ENCODE data around the gene CDON. TPM values are rescaled to one million over a fixed set of nuclear protein-coding genes. Genes with fewer than 3 reads are reported as not detected.
"Not testable (repeated sequence)": the region's sequence is repeated elsewhere in the genome, so short reads cannot be mapped to it uniquely, and the experiment has no call there.

The CDON gene
- total and polyA plus RNA-seq, 4 experiments from 2014 or later, result 0.03 to 3.1 (median 1.6) TPM

GRCh38 chr11:125992893-125993292 lies 69.8 kb downstream of the CDON start:
- no peaks in the 10 kb centered on the region for H3K36me3 ChIP-seq (ENCODE audit: insufficient read depth, low read length)
- ChIA-PET CTCF (ENCODE audit: partially characterized antibody) (no interaction called here), POLR2A (ENCODE audit: partially characterized antibody) (no interaction called here)
- H3K4me1 ChIP-seq (ENCODE audit: insufficient read depth, low read length), result no peaks in the 10 kb centered on the region
- H3K27me3 ChIP-seq (ENCODE audit: insufficient read depth, low read length), result no peaks in the 10 kb centered on the region
- Mint-ChIP-seq H3K4me3 (no peak overlapping the region), H3K4me1 (peaks cover 0 to 1% (median 0%) of the 10 kb centered on the region in 4 donors), H3K9me3 (no peaks in the 10 kb centered on the region), H3K36me3 (peaks cover 0 to 13% of the 10 kb centered on the region in 2 donors), H3K27ac (no peak overlapping the region), H3K27me3 (no peaks in the 10 kb centered on the region)
- no peaks in the 10 kb centered on the region for H3K9me3 ChIP-seq (ENCODE audit: control insufficient read depth in 1 of 2, low read length in 2 of 2)
- intact Hi-C loops (cut with micrococcal nuclease), result no loop called here
- H3K27ac ChIP-seq (ENCODE audit: low read depth, low read length), result no peak overlapping the region
- no peak overlapping the region for H3K4me3 ChIP-seq (ENCODE audit: low read length in 2 of 2)
- no peak for DNase-seq

GRCh38 chr11:125990244-125990643 lies 72.4 kb downstream of the CDON start:
- Histone ChIP-seq H3K36me3 (ENCODE audit: insufficient read depth, low read length) (no peaks in the 10 kb centered on the region), H3K4me3 (ENCODE audit: low read length in 2 of 2) (no peak overlapping the region), H3K27ac (ENCODE audit: low read depth, low read length) (no peak overlapping the region), H3K4me1 (ENCODE audit: insufficient read depth, low read length) (no peaks in the 10 kb centered on the region), H3K9me3 (ENCODE audit: control insufficient read depth in 1 of 2, low read length in 2 of 2) (no peaks in the 10 kb centered on the region), H3K27me3 (ENCODE audit: insufficient read depth, low read length) (no peaks in the 10 kb centered on the region)
- Mint-ChIP-seq H3K4me3 (no peak overlapping the region), H3K27me3 (no peaks in the 10 kb centered on the region), H3K36me3 (peaks cover 0 to 12% of the 10 kb centered on the region in 2 donors), H3K9me3 (no peaks in the 10 kb centered on the region), H3K4me1 (no peaks in the 10 kb centered on the region), H3K27ac (no peak overlapping the region)
- DNase-seq, result no peak
- intact Hi-C loops (cut with micrococcal nuclease), result no loop called here
- POLR2A ChIA-PET (ENCODE audit: partially characterized antibody), result no interaction called here
- CTCF ChIA-PET (ENCODE audit: partially characterized antibody), result no interaction called here

GRCh38 chr11:125987066-125987641 lies 75.5 kb downstream of the CDON start:
- CTCF ChIA-PET (ENCODE audit: partially characterized antibody), result interaction anchor here (1.4 kb wide), 1 partner anchor 10 kb away, joined by 3 read pairs; no protein-coding TSS in a partner anchor
- no peaks in the 10 kb centered on the region for H3K4me1 ChIP-seq (ENCODE audit: insufficient read depth, low read length)
- H3K4me3 ChIP-seq (ENCODE audit: low read length in 2 of 2), result no peak overlapping the region

GRCh38 chr11:125985956-125986355 lies 76.7 kb downstream of the CDON start:
- H3K9me3 Mint-ChIP-seq; DNase-seq; H3K4me1 ChIP-seq (ENCODE audit: insufficient read depth, low read length); H3K27me3 Mint-ChIP-seq; POLR2A ChIA-PET (ENCODE audit: partially characterized antibody); intact Hi-C loops (cut with micrococcal nuclease); H3K27ac ChIP-seq (ENCODE audit: low read depth, low read length); H3K4me1 Mint-ChIP-seq; H3K27ac Mint-ChIP-seq; H3K4me3 ChIP-seq (ENCODE audit: low read length in 2 of 2); H3K9me3 ChIP-seq (ENCODE audit: control insufficient read depth in 1 of 2, low read length in 2 of 2); H3K27me3 ChIP-seq (ENCODE audit: insufficient read depth, low read length); H3K36me3 ChIP-seq (ENCODE audit: insufficient read depth, low read length); CTCF ChIA-PET (ENCODE audit: partially characterized antibody): not testable (repeated sequence)
- H3K36me3 Mint-ChIP-seq, result peaks cover 0 to 16% of the 10 kb centered on the region in 2 donors
- H3K4me3 Mint-ChIP-seq, result peak overlapping the region in 1 of 8 donors; percentile 56

More at GRCh38 chr11:125987066-125987641, 75.5 kb downstream of the CDON start:
- peaks cover 0 to 9% of the 10 kb centered on the region in 2 donors for H3K36me3 Mint-ChIP-seq
- POLR2A ChIA-PET (ENCODE audit: partially characterized antibody), result no interaction called here
- H3K9me3 ChIP-seq (ENCODE audit: control insufficient read depth in 1 of 2, low read length in 2 of 2), result no peaks in the 10 kb centered on the region
- H3K27ac ChIP-seq (ENCODE audit: low read depth, low read length), result no peak overlapping the region
- no peaks in the 10 kb centered on the region for H3K36me3 ChIP-seq (ENCODE audit: insufficient read depth, low read length)
- H3K27ac Mint-ChIP-seq, result no peak overlapping the region
- H3K4me3 Mint-ChIP-seq, result no peak overlapping the region
- H3K9me3 Mint-ChIP-seq, result no peaks in the 10 kb centered on the region
- no peaks in the 10 kb centered on the region for H3K27me3 ChIP-seq (ENCODE audit: insufficient read depth, low read length)
- no peaks in the 10 kb centered on the region for H3K27me3 Mint-ChIP-seq
- intact Hi-C loops (cut with micrococcal nuclease), result no loop called here
- no peaks in the 10 kb centered on the region for H3K4me1 Mint-ChIP-seq
- DNase-seq, result no peak

GRCh38 chr11:125982348-125982730 lies 80.3 kb downstream of the CDON start:
- H3K27ac Mint-ChIP-seq, result no peak overlapping the region
- Histone ChIP-seq H3K9me3 (ENCODE audit: control insufficient read depth in 1 of 2, low read length in 2 of 2) (no peaks in the 10 kb centered on the region), H3K27me3 (ENCODE audit: insufficient read depth, low read length) (no peaks in the 10 kb centered on the region), H3K36me3 (ENCODE audit: insufficient read depth, low read length) (no peaks in the 10 kb centered on the region), H3K27ac (ENCODE audit: low read depth, low read length) (no peak overlapping the region), H3K4me3 (ENCODE audit: low read length in 2 of 2) (no peak overlapping the region), H3K4me1 (ENCODE audit: insufficient read depth, low read length) (no peaks in the 10 kb centered on the region)
- CTCF ChIA-PET (ENCODE audit: partially characterized antibody), result no interaction called here
- H3K27me3 Mint-ChIP-seq, result no peaks in the 10 kb centered on the region
- POLR2A ChIA-PET (ENCODE audit: partially characterized antibody), result no interaction called here
- intact Hi-C loops (cut with micrococcal nuclease), result no loop called here
- no peaks in the 10 kb centered on the region for H3K9me3 Mint-ChIP-seq
- DNase-seq, result no peak
- no peak overlapping the region for H3K4me3 Mint-ChIP-seq
- H3K4me1 Mint-ChIP-seq, result no peaks in the 10 kb centered on the region
- peaks cover 0 to 16% of the 10 kb centered on the region in 2 donors for H3K36me3 Mint-ChIP-seq

GRCh38 chr11:125980436-125980835 lies 82.2 kb downstream of the CDON start:
- H3K36me3 ChIP-seq (ENCODE audit: insufficient read depth, low read length), result no peaks in the 10 kb centered on the region
- H3K36me3 Mint-ChIP-seq, result peaks cover 0 to 13% of the 10 kb centered on the region in 2 donors
- POLR2A ChIA-PET (ENCODE audit: partially characterized antibody), result no interaction called here
- no peak overlapping the region for H3K4me3 ChIP-seq (ENCODE audit: low read length in 2 of 2)
- no peaks in the 10 kb centered on the region for H3K4me1 ChIP-seq (ENCODE audit: insufficient read depth, low read length)
- no peaks in the 10 kb centered on the region for H3K27me3 ChIP-seq (ENCODE audit: insufficient read depth, low read length)
- no peak for DNase-seq
- CTCF ChIA-PET (ENCODE audit: partially characterized antibody), result no interaction called here
- no peaks in the 10 kb centered on the region for H3K4me1 Mint-ChIP-seq
- H3K9me3 ChIP-seq (ENCODE audit: control insufficient read depth in 1 of 2, low read length in 2 of 2), result no peaks in the 10 kb centered on the region
- no peak overlapping the region for H3K27ac ChIP-seq (ENCODE audit: low read depth, low read length)
- H3K4me3 Mint-ChIP-seq, result peak overlapping the region in 2 of 8 donors; percentile 19 to 52
- intact Hi-C loops (cut with micrococcal nuclease), result no loop called here
- H3K27ac Mint-ChIP-seq, result peak overlapping the region in 1 of 7 donors; percentile 16
- H3K9me3 Mint-ChIP-seq, result no peaks in the 10 kb centered on the region
- H3K27me3 Mint-ChIP-seq, result no peaks in the 10 kb centered on the region

GRCh38 chr11:125979511-125979910 lies 83.2 kb downstream of the CDON start:
- no peak for DNase-seq
- no peaks in the 10 kb centered on the region for H3K4me1 ChIP-seq (ENCODE audit: insufficient read depth, low read length)
- no peaks in the 10 kb centered on the region for H3K36me3 ChIP-seq (ENCODE audit: insufficient read depth, low read length)
- no peak overlapping the region for H3K27ac ChIP-seq (ENCODE audit: low read depth, low read length)
- ChIA-PET CTCF (ENCODE audit: partially characterized antibody) (no interaction called here), POLR2A (ENCODE audit: partially characterized antibody) (no interaction called here)
- Mint-ChIP-seq H3K4me1 (no peaks in the 10 kb centered on the region), H3K27me3 (no peaks in the 10 kb centered on the region), H3K27ac (no peak overlapping the region), H3K9me3 (no peaks in the 10 kb centered on the region), H3K36me3 (peaks cover 0 to 10% of the 10 kb centered on the region in 2 donors), H3K4me3 (no peak overlapping the region)
- H3K4me3 ChIP-seq (ENCODE audit: low read length in 2 of 2), result no peak overlapping the region
- H3K27me3 ChIP-seq (ENCODE audit: insufficient read depth, low read length), result no peaks in the 10 kb centered on the region
- H3K9me3 ChIP-seq (ENCODE audit: control insufficient read depth in 1 of 2, low read length in 2 of 2), result no peaks in the 10 kb centered on the region
- intact Hi-C loops (cut with micrococcal nuclease), result no loop called here
